HG03095 (cell line): ENCODE measurements around the gene PCDH18.
"Not testable (repeated sequence)": the region's sequence is repeated elsewhere in the genome, so short reads cannot be mapped to it uniquely, and the experiment has no call there.

Experiments
- ATAC-seq: cut with Tn5 transposase; IDR thresholded peaks from one replicate; pipeline ENCODE4 v1.9.1; 2021; ENCODE audit warnings: moderate library complexity; ENCODE audit not compliant: unreplicated experiment

PCDH18 gene

GRCh38 chr4:137531168-137531985 lies 917 bp downstream of the PCDH18 start:
- ATAC-seq = no peak

- ATAC-seq = no peak
These were observed 2.1 kb downstream of the PCDH18 start for GRCh38 chr4:137530176-137530575.

GRCh38 chr4:137529432-137529831 lies 2.9 kb downstream of the PCDH18 start:
- no peak for ATAC-seq

- no peak for ATAC-seq
These were observed 3.6 kb downstream of the PCDH18 start for GRCh38 chr4:137528673-137529072.

GRCh38 chr4:137526681-137527080 lies 5.6 kb downstream of the PCDH18 start:
- ATAC-seq = no peak

- no peak for ATAC-seq
These were observed 7.4 kb downstream of the PCDH18 start for GRCh38 chr4:137524725-137525369.

- ATAC-seq = no peak
These were observed 9.0 kb downstream of the PCDH18 start for GRCh38 chr4:137523329-137523728.

- no peak for ATAC-seq
These were observed 11.2 kb downstream of the PCDH18 start for GRCh38 chr4:137521053-137521452.

- no peak for ATAC-seq
These were observed 12.9 kb downstream of the PCDH18 start for GRCh38 chr4:137519406-137519805.

GRCh38 chr4:137517323-137517722 lies 15.0 kb downstream of the PCDH18 start:
- ATAC-seq = not testable (repeated sequence)

GRCh38 chr4:137514406-137515111 lies 17.7 kb downstream of the PCDH18 start:
- ATAC-seq = no peak

- ATAC-seq = no peak
These were observed 21.6 kb downstream of the PCDH18 start for GRCh38 chr4:137510557-137511265.

GRCh38 chr4:137509855-137510282 lies 22.4 kb downstream of the PCDH18 start:
- ATAC-seq = no peak

GRCh38 chr4:137502339-137503129 lies 29.8 kb downstream of the PCDH18 start:
- no peak for ATAC-seq

- not testable (repeated sequence) for ATAC-seq
These were observed 36.0 kb downstream of the PCDH18 start for GRCh38 chr4:137496267-137496666.

GRCh38 chr4:137495578-137495977 lies 36.7 kb downstream of the PCDH18 start:
- no peak for ATAC-seq

GRCh38 chr4:137483313-137483959 lies 48.9 kb downstream of the PCDH18 start:
- not testable (repeated sequence) for ATAC-seq

- ATAC-seq = not testable (repeated sequence)
These were observed 52.6 kb downstream of the PCDH18 start for GRCh38 chr4:137479657-137480056.

- no peak for ATAC-seq
These were observed 55.9 kb downstream of the PCDH18 start for GRCh38 chr4:137476345-137476744.
